GM23338 (cell line): ENCODE results near the gene INSL3.

Source experiments
- CREB1 ChIP-seq: fragments of 250-450 bp; sonication (Bioruptor Pico); IDR thresholded peaks from 2 replicates; pipeline ENCODE4 v1.5.0; 2020; ENCODE audit warnings: low read depth, mild to moderate bottlenecking, moderate library complexity
- CTCF ChIP-seq, 2 experiments: fragments of 200-600 bp in 1 of 2; sonication (generic) in 1 of 2; conservative IDR thresholded peaks; 2 replicates each; pipeline versions ENCODE4 v1.5.1 to v1.6.1; 2016 to 2017; ENCODE audit warnings: antibody characterized with exemption in 2 of 2, low read depth in 2 of 2, mild to moderate bottlenecking in 2 of 2, moderate library complexity in 1 of 2
- ETS1 ChIP-seq: IDR thresholded peaks from 2 replicates; pipeline ENCODE4 v1.6.1; 2016; ENCODE audit warnings: antibody characterized with exemption
- EZH2 ChIP-seq: fragments of 200-600 bp; sonication (generic); IDR thresholded peaks from one replicate; pipeline ENCODE4 v1.8.0; 2017; ENCODE audit warnings: antibody characterized with exemption, mild to moderate bottlenecking, low read depth; ENCODE audit not compliant: unreplicated experiment
- EZH2phosphoT487 ChIP-seq: fragments of 200-600 bp; sonication (generic); IDR thresholded peaks from one replicate; pipeline ENCODE4 v1.8.1; 2018; ENCODE audit warnings: antibody characterized with exemption; ENCODE audit not compliant: unreplicated experiment
- JUNB ChIP-seq: IDR thresholded peaks from one replicate; pipeline ENCODE4 v1.6.1; 2016; ENCODE audit warnings: antibody characterized with exemption; ENCODE audit not compliant: unreplicated experiment
- NANOG ChIP-seq: IDR thresholded peaks from 2 replicates; pipeline ENCODE4 v1.6.1; 2016; ENCODE audit warnings: antibody characterized with exemption, borderline replicate concordance
- POLR2AphosphoS5 ChIP-seq: IDR thresholded peaks from 2 replicates; pipeline ENCODE4 v1.6.1; 2016; ENCODE audit warnings: antibody characterized with exemption, low read depth
- REST ChIP-seq: IDR thresholded peaks from one replicate; pipeline ENCODE4 v1.6.1; 2018; ENCODE audit warnings: antibody characterized with exemption; ENCODE audit not compliant: unreplicated experiment
- ZNF114 ChIP-seq: fragments of 250-450 bp; sonication (Bioruptor Pico); IDR thresholded peaks from 2 replicates; pipeline ENCODE4 v1.5.0; 2020; ENCODE audit warnings: mild to moderate bottlenecking, moderate library complexity
- ZNF331 ChIP-seq: fragments of 250-450 bp; sonication (Bioruptor Pico); IDR thresholded peaks from 2 replicates; pipeline ENCODE4 v1.5.0; 2020; ENCODE audit warnings: low read depth, mild to moderate bottlenecking, moderate library complexity
- ZNF462 ChIP-seq: fragments of 250-450 bp; sonication (Bioruptor Pico); IDR thresholded peaks from 2 replicates; pipeline ENCODE4 v1.5.0; 2020; ENCODE audit warnings: mild to moderate bottlenecking, moderate library complexity

GRCh38 chr19:17811103-17811502 lies 10.2 kb downstream of the INSL3 start:
- TF ChIP-seq POLR2AphosphoS5 (no peak), CTCF (conservative IDR thresholded peaks at IDR 0.05; ENCODE audit: low read depth in 2 of 2) (no peak), EZH2phosphoT487 (no peak), NANOG (no peak), REST (no peak), JUNB (no peak), EZH2 (no peak), ETS1 (no peak), ZNF462 (CRISPR knock-in tag) (no peak), ZNF114 (CRISPR knock-in tag) (no peak), CREB1 (CRISPR knock-in tag) (no peak), ZNF331 (CRISPR knock-in tag) (no peak)
